Loucy (cell line): ENCODE results near the gene C9orf85.

ENCODE experiments used
- H2AFZ ChIP-seq: fragments of 200-600 bp; sonication (generic); 2 replicates; pipeline ENCODE4 v1.6.0; 2016; ENCODE audit warnings: antibody characterized with exemption, mild to moderate bottlenecking, low read length, moderate library complexity
- H3F3A ChIP-seq: fragments of 200-600 bp; 2 replicates; pipeline ENCODE4 v1.6.0; 2016; ENCODE audit warnings: antibody characterized with exemption, low read depth, mild to moderate bottlenecking
- H3K27me3 ChIP-seq: fragments of 200-600 bp; sonication (generic); 2 replicates; pipeline ENCODE4 v1.6.1; 2014; ENCODE audit warnings: low read length, mild to moderate bottlenecking; ENCODE audit not compliant: insufficient read depth, poor library complexity, severe bottlenecking
- H3K36me3 ChIP-seq: fragments of 200-600 bp; sonication (generic); 2 replicates; pipeline ENCODE4 v1.6.1; 2016; ENCODE audit warnings: low read length; ENCODE audit not compliant: insufficient read depth
- H3K4me1 ChIP-seq: fragments of 200-600 bp; sonication (generic); 2 replicates; pipeline ENCODE4 v1.5.1; 2014; ENCODE audit warnings: low read length, mild to moderate bottlenecking; ENCODE audit not compliant: insufficient read depth, poor library complexity, severe bottlenecking
- H3K4me2 ChIP-seq: fragments of 200-600 bp; sonication (generic); 2 replicates; pipeline ENCODE4 v1.6.0; 2014; ENCODE audit warnings: antibody characterized with exemption, low read length, low read depth, mild to moderate bottlenecking; ENCODE audit not compliant: poor library complexity, severe bottlenecking
- H3K4me3 ChIP-seq: fragments of 200-600 bp; sonication (generic); 2 replicates; pipeline ENCODE4 v1.5.1; 2014; ENCODE audit warnings: low read length, mild to moderate bottlenecking, mixed read lengths; ENCODE audit not compliant: poor library complexity, severe bottlenecking
- H3K79me2 ChIP-seq: fragments of 200-600 bp; sonication (generic); 2 replicates; pipeline ENCODE4 v1.6.1; 2014; ENCODE audit warnings: low read length; ENCODE audit not compliant: insufficient read depth
- H3K9ac ChIP-seq: fragments of 200-600 bp; sonication (generic); 2 replicates; pipeline ENCODE4 v1.6.0; 2014; ENCODE audit warnings: mild to moderate bottlenecking, low read depth, low read length, moderate library complexity; ENCODE audit not compliant: poor library complexity, severe bottlenecking
- H3K9me2 ChIP-seq: fragments of 200-600 bp; sonication (generic); replicated peaks from 2 replicates; pipeline ENCODE4 v1.6.1; 2016; ENCODE audit warnings: low read depth, low read length, mixed read lengths
- H3K9me3 ChIP-seq: fragments of 200-600 bp; sonication (generic); 2 replicates; pipeline ENCODE4 v1.6.1; 2014; ENCODE audit warnings: mild to moderate bottlenecking, antibody characterized with exemption, low read length, low read depth; ENCODE audit not compliant: insufficient read depth
- H4K20me1 ChIP-seq: fragments of 200-600 bp; sonication (generic); 2 replicates; pipeline ENCODE4 v1.6.0; 2014; ENCODE audit warnings: antibody characterized with exemption, low read length, mild to moderate bottlenecking; ENCODE audit not compliant: insufficient read depth, poor library complexity, severe bottlenecking
- EZH2phosphoT487 ChIP-seq: fragments of 200-600 bp; IDR thresholded peaks from 2 replicates; pipeline ENCODE4 v1.6.1; 2018; ENCODE audit warnings: antibody characterized with exemption, mild to moderate bottlenecking, moderate library complexity, borderline replicate concordance
- TF ChIP-seq, protein P1 (sequence below): fragments of 200-600 bp; sonication (generic); conservative IDR thresholded peaks from 2 replicates; pipeline ENCODE4 v1.5.1; 2014; ENCODE audit warnings: mild to moderate bottlenecking, antibody characterized with exemption, low read length

C9orf85 gene

DNA sequence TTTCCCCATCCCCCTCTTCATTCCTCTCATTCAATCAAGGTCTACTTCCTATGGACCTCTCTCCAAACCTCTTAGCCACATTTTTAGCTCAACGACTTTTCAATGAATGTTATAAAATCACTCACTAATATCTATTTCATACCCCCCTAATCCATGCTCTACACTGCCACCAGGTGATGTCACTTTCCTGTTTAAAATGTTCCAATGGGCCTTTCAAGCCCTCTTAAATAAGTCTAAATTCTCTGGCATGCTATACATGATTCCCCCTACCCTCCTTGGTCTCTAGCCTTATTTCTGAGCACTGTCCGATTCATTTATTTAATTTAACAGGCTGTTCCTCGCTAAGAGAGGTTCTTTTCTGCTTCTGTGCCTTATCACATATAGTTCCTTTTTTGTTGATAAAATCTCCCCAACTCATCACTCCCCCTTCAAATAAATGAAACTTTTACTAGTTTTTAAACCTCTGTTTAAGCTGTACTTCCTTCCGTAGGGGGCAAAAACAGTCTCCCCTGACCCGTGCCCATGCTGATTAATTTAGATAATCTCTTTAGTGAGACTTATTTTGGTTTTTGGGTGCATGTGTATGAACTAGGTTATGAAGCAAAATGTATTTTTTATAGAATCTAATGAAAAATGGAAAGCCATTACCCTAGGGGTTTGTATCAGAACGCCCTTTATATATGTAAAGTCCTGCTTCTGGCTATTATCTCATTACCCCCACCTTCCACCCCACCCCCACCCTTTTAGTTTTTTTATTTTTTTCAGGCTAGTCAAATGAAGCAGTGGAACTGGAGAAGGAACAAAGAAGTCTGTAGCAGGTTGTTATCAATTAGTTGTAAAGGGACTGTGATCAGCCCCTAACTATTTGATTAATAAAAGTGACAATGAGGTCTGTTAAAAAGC, 9.5 kb upstream of the C9orf85 start:
- Histone ChIP-seq H4K20me1 (peaks cover 59% of the 10 kb centered on the region), H3K27me3 (no peaks in the 10 kb centered on the region), H3K9me3 (no peaks in the 10 kb centered on the region), H3K4me2 (peak overlapping the region; percentile 93), H3K4me1 (peaks cover 79% of the 10 kb centered on the region), H3K9me2 (no peaks in the 10 kb centered on the region), H3K4me3 (peak overlapping the region; percentile 86), H3F3A (peaks cover 22% of the 10 kb centered on the region), H3K36me3 (peaks cover 15% of the 10 kb centered on the region; the same call in 1 of the 2 replicates), H2AFZ (no peak overlapping the region), H3K9ac (peak overlapping the region; percentile 91), H3K79me2 (peaks cover 93% of the 10 kb centered on the region)
- TF ChIP-seq EZH2phosphoT487, result peak; percentile 60; the same call in 1 of the 2 replicates
- TF ChIP-seq, protein P1, sequence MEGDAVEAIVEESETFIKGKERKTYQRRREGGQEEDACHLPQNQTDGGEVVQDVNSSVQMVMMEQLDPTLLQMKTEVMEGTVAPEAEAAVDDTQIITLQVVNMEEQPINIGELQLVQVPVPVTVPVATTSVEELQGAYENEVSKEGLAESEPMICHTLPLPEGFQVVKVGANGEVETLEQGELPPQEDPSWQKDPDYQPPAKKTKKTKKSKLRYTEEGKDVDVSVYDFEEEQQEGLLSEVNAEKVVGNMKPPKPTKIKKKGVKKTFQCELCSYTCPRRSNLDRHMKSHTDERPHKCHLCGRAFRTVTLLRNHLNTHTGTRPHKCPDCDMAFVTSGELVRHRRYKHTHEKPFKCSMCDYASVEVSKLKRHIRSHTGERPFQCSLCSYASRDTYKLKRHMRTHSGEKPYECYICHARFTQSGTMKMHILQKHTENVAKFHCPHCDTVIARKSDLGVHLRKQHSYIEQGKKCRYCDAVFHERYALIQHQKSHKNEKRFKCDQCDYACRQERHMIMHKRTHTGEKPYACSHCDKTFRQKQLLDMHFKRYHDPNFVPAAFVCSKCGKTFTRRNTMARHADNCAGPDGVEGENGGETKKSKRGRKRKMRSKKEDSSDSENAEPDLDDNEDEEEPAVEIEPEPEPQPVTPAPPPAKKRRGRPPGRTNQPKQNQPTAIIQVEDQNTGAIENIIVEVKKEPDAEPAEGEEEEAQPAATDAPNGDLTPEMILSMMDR, result peak; percentile 41

DNA sequence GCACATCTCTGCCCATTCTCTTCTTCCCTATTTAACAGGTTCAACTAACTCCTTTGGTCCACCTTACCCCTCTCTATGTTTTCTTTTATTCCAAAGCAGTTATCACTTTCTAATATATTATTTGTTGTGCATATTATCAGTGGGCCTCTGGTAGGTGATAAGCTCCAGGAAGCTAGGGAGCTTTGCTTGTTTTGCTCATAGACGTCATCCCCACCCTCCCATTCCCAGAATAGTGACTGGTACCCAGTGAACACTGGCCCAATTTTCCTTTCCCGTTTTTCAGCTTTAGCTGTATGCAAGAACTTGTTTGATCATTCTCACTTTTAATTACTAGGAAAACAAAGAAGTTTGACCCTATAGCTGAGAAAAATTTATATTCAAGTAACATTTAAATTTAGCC, 7.4 kb upstream of the C9orf85 start:
- Histone ChIP-seq H3K4me1 (peaks cover 65% of the 10 kb centered on the region), H3K9ac (peak overlapping the region; percentile 91), H4K20me1 (peaks cover 79% of the 10 kb centered on the region)

DNA sequence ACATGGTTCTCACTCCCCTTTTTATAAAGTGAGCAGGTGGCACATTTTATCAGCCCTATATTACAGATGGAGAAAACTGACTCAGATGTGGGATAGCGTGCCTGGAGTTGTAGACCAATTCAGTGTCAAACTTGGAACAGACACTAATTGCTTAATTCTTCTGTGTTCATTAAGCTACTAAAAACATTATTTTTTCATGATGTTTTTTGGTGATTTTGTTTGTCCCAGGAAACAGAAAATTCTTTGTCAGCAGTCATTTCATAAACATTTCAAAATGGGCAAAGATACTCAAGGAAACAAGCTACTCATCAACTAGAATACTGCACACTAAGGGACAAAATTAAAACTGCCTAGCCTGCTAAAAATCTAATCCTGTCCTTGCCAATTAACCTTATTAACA, 2.6 kb upstream of the C9orf85 start:
- Histone ChIP-seq H3K4me2 (peak overlapping the region; percentile 93), H4K20me1 (peaks cover 84% of the 10 kb centered on the region), H3K4me3 (peak overlapping the region; percentile 86), H3K9me3 (no peaks in the 10 kb centered on the region), H3K27me3 (peaks cover 11% of the 10 kb centered on the region), H3K79me2 (peaks cover 95% of the 10 kb centered on the region), H3K9ac (peak overlapping the region; percentile 91), H2AFZ (no peak overlapping the region), H3K9me2 (no peaks in the 10 kb centered on the region), H3F3A (no peaks in the 10 kb centered on the region), H3K36me3 (peaks cover 14% of the 10 kb centered on the region; the same call in 1 of the 2 replicates), H3K4me1 (peaks cover 39% of the 10 kb centered on the region)
- TF ChIP-seq EZH2phosphoT487, result no peak
- TF ChIP-seq, protein P1, result no peak

More for the DNA sequence above, 7.4 kb upstream of the C9orf85 start:
- peak overlapping the region; percentile 93 for H3K4me2 ChIP-seq
- H3K4me3 ChIP-seq, result peak overlapping the region; percentile 86
- H2AFZ ChIP-seq, result no peak overlapping the region
- no peak for TF ChIP-seq EZH2phosphoT487
- TF ChIP-seq, protein P1, result no peak
- H3K36me3 ChIP-seq, result peaks cover 15% of the 10 kb centered on the region; the same call in 1 of the 2 replicates
- H3K9me2 ChIP-seq, result no peaks in the 10 kb centered on the region
- no peaks in the 10 kb centered on the region for H3K27me3 ChIP-seq
- H3K79me2 ChIP-seq, result peaks cover 95% of the 10 kb centered on the region
- H3F3A ChIP-seq, result peaks cover 17% of the 10 kb centered on the region; the same call in 1 of the 2 replicates
- no peaks in the 10 kb centered on the region for H3K9me3 ChIP-seq
